ENCODE data around the gene LRRC57.

LRRC57 gene

DNA sequence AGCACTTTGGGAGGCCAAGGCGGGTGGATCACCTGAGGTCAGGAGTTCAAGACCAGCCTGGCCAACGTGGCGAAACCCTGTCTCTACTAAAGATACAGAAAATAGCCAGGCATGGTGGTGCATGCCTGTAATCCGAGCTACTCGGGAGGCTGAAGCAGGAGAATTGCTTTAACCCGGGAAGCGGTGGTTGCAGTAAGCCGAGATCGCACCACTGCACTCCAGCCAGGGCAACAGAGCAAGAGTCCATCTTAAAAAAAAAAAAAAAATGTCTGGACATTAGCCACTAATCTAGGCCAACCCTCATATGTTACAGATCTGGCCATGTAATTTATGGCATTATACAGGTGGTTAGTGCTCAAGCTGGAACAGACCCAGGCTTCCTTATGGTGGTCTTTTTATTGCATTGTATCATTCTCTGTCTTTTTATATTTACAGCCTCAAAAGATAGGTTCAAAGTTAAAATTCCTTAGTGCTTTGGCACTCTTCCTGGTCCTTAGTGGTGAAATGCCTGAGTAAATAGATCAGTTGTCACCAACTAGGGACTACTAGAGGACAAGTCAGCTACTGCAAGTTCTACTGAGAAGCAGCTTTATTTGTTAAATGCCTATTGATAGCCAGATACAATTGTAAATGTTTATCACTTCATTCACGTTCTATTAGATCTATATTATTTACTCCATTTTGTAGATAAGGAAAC is 42.8 kb upstream of the LRRC57 start:
- H3K9me3 ChIP-seq (ENCODE audit: severe bottlenecking): no peaks in the 10 kb centered on the region
- DNase-seq: no peak
- peaks cover 29% of the 10 kb centered on the region for H3K36me3 ChIP-seq
- TF ChIP-seq CTCF (IDR thresholded peaks at IDR 0.05; ENCODE audit: low read depth, low read length): 0 out of 2 replicates have a peak, but pooled peaks have one; percentile 10
- no peak overlapping the region for H3K4me3 ChIP-seq (ENCODE audit: low read depth, low read length)
- H3K27ac ChIP-seq: no peak overlapping the region
- H3K27me3 ChIP-seq (ENCODE audit: insufficient read depth, low read depth, severe bottlenecking): no peaks in the 10 kb centered on the region

DNA sequence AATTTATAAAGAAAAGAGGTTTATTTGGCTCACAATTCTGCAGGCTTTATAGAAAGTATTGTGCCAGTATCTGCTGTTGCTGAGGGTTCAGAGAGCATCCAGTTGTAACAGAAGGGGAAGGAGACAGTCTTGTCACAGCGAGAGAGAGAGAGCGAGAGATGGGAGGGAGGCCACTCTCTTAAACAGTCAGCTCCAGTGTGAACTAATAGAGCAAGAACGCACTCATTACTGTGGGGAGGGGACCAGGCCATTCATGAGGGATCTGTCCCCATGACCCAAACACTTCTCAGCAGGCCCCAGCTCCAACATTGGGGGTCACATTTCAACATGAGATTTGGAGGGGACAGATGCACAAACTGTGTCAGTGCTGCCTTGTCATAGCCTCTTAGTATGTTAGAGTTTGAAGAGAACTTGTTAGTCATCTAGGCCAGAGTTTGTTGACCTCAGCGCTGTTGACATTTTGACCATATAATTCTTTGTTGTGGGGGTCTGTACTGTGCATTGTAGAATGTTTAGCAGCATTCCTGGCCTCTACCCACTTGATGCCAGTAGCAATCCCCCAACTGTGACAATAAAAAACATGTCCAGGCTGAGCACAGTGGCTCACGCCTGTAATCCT is 42.1 kb upstream of the LRRC57 start:
- H3K4me3 ChIP-seq (ENCODE audit: low read depth, low read length): no peak overlapping the region
- peaks cover 35% of the 10 kb centered on the region for H3K36me3 ChIP-seq
- no peaks in the 10 kb centered on the region for H3K27me3 ChIP-seq (ENCODE audit: insufficient read depth, low read depth, severe bottlenecking)
- TF ChIP-seq CTCF (IDR thresholded peaks at IDR 0.05; ENCODE audit: low read depth, low read length): no peak
- no peak for DNase-seq
- no peaks in the 10 kb centered on the region for H3K9me3 ChIP-seq (ENCODE audit: severe bottlenecking)
- no peak overlapping the region for H3K27ac ChIP-seq

- H3K27me3 ChIP-seq (ENCODE audit: insufficient read depth, low read depth, severe bottlenecking): no peaks in the 10 kb centered on the region
- no peak overlapping the region for H3K4me3 ChIP-seq (ENCODE audit: low read depth, low read length)
- H3K36me3 ChIP-seq: peaks cover 18% of the 10 kb centered on the region
- peak overlapping the region; percentile 9; the same call in 1 of the 2 replicates for H3K27ac ChIP-seq
- peak; percentile 23 for DNase-seq
- TF ChIP-seq CTCF (IDR thresholded peaks at IDR 0.05; ENCODE audit: low read depth, low read length): no peak
- H3K9me3 ChIP-seq (ENCODE audit: severe bottlenecking): no peaks in the 10 kb centered on the region
Observed at GRCh38 chr15:42584031-42584765, 35.6 kb upstream of the LRRC57 start.

GRCh38 chr15:42582569-42583375 is 34.2 kb upstream of the LRRC57 start:
- no peak for DNase-seq
- Histone ChIP-seq H3K27me3 (ENCODE audit: insufficient read depth, low read depth, severe bottlenecking) (no peaks in the 10 kb centered on the region), H3K36me3 (peaks cover 17% of the 10 kb centered on the region), H3K4me3 (ENCODE audit: low read depth, low read length) (no peak overlapping the region), H3K9me3 (ENCODE audit: severe bottlenecking) (no peaks in the 10 kb centered on the region), H3K27ac (no peak overlapping the region)
- TF ChIP-seq CTCF (IDR thresholded peaks at IDR 0.05; ENCODE audit: low read depth, low read length): no peak

DNA sequence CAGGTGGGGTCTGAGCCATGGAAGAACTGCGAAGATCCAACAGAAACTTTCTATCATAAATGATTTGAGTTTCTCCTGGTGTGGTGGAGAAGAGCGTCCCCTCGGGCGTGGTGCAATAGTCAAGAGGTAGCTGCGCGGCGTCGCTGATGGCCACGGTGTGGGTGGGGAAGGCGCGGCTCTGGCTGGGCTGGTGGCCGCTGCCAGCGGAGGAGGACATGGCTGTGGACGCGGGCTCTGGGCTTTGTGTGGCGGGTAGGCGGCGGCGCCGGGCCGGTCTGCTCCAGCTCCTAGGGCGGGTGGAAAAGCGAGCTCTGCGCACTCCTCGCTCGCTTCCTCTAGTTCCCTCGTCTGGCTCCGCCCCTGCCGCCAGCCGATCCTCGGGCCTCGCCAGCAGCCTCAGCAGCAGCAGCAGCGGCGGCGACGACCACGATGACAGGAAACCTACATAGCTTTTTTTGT is 32.7 kb upstream of the LRRC57 start:
- H3K9me3 ChIP-seq (ENCODE audit: severe bottlenecking): no peaks in the 10 kb centered on the region
- DNase-seq: no peak

More for the DNA sequence above, 32.7 kb upstream of the LRRC57 start:
- no peak overlapping the region for H3K4me3 ChIP-seq (ENCODE audit: low read depth, low read length)
- H3K36me3 ChIP-seq: peaks cover 6% of the 10 kb centered on the region
- no peaks in the 10 kb centered on the region for H3K27me3 ChIP-seq (ENCODE audit: insufficient read depth, low read depth, severe bottlenecking)
- no peak for TF ChIP-seq CTCF (IDR thresholded peaks at IDR 0.05; ENCODE audit: low read depth, low read length)
- H3K27ac ChIP-seq: no peak overlapping the region
